Urothelium cell line (cell line): Measurements from ENCODE around the gene SMAD2.

Experiments used
- DNase-seq: peaks from one replicate; pipeline ENCODE4 v3.0.0; 2011; ENCODE audit warnings: low spot score, mixed read lengths
- FAIRE-seq: peaks from 2 replicates; lab custom pipeline; 2011; peaks lifted over from hg19 to GRCh38; lab: Jason Lieb, UNC

Gene SMAD2

DNA sequence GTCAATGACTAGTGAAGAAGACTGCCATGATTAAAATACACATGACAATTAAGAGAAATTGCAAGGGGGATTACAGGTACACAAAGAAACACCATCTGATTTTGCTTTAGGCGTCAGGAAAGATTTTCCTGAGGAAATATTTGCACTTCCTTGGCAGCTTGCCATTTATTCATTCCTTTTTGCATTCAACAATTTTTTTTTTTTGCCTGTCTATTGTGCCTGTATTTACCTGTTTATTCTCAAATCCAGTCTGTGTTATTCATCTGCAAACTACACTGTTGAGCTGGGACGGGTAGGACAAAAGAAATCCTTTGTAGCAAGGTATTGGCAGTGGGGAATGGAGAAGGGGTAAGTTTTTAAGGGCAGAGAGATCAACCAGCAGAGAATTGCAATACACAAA, 31.8 kb downstream of the SMAD2 start:
- DNase-seq = no peak
- no peak for FAIRE-seq

- FAIRE-seq = no peak
Measured at GRCh38 chr18:47898055-47898454, 32.4 kb downstream of the SMAD2 start.

DNA sequence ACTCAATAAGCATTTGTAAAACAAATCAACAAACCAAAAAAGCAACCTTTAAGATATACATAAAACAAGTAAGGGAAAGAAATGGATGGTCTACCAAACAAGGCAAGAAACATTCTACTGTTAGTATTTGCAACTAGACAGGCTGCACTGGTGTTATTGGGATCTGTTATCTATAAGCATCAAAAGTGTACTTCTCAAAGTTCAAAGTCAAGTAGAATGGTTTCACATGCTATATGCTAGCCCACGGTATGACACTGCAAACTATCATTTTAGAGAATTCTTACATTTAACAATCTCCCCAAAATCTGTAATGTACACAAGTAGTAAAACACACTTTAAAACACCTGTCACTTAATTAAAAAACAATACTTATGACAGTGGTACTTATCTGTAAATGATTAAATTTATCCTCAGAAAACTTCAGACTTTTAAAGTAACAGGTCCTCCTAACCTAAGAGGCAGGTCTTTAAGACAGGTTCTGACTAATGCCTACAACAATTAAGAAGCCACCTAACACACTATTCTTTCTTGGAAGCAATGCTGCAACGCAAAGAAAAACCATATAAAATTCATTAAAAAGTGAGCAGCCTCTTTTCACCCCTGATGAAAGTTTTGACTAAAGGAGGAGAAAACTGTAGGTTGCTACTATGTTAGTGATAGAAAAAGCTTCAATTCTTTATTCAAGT, 34.8 kb downstream of the SMAD2 start:
- FAIRE-seq (no peak), DNase-seq (no peak)

More at GRCh38 chr18:47898055-47898454, 32.4 kb downstream of the SMAD2 start:
- no peak for DNase-seq

DNA sequence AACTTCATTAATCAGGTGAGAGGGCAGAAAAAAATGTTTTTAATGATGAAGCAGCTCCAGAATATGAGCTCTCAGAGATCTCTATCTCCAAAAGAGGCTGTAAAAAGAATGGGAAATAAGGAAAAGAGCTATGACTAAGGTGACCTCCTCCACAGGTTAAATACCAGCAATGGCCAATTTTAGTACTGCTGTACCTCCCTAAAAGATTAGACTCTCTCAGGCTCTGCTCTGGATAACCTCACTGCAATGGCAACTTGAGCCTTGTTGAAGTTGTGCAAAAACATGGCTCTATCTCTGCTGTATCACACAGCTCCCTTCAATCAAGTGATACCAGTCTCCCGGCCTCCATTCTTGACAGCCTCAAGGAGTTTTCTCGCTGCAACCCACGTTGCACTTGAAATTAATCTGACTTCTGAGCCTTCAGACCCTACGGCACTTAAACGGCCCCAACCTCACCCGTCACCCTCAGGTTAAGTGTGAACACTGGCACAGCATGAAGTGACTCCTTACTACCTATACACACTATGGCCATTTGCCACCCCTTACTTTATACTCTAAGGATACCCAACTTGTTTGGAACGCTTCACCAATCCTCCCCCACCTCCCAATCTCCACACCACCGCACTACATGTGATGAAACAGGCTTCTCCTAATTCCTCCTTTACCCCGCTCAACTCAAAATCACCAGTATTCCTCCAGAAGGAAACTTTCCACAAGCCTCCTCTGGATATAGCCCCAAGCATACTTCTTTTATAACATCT, 36.3 kb downstream of the SMAD2 start:
- FAIRE-seq (no peak), DNase-seq (no peak)

DNA sequence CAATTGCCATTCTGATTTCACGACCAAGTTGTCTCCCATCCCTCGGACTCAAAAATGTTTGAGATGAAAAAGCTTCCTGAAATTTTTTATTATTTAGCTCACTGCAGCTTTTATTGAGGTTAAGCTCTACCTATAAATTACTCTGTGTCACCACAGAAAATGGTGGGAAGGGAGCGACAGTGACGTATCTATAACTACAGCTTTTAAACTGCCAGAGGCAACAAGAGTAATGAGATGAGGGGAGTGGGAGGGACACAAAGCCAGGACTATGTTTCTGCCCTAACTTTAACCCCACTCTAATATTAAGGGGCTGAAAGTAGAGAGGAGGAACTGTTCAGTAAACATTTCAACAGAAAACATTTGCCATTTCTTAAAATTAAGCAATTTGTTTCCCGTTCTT, 37.4 kb downstream of the SMAD2 start:
- FAIRE-seq = no peak
- no peak for DNase-seq

- DNase-seq (no peak), FAIRE-seq (no peak)
Measured at GRCh38 chr18:47888156-47888555, 42.3 kb downstream of the SMAD2 start.

DNA sequence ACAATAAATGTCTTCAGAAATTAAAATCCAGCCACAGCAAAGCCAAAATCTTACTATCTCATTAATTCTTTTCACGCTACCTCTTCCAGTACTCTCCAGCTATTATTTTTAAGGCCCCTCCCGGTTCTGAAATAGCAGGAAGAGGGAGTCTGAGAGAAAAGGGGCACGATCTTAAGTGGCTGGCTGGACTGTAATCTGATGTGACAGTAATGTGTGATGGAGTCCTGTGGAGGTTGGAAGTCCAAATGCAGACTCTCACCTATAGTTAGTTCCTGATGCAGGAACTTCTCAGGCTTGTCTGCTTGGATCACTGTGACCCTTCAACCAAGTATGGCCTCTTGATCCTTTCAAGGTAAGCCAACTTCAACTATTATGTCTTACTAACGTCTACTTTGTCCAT, 43.2 kb downstream of the SMAD2 start:
- FAIRE-seq (no peak), DNase-seq (no peak)

DNA sequence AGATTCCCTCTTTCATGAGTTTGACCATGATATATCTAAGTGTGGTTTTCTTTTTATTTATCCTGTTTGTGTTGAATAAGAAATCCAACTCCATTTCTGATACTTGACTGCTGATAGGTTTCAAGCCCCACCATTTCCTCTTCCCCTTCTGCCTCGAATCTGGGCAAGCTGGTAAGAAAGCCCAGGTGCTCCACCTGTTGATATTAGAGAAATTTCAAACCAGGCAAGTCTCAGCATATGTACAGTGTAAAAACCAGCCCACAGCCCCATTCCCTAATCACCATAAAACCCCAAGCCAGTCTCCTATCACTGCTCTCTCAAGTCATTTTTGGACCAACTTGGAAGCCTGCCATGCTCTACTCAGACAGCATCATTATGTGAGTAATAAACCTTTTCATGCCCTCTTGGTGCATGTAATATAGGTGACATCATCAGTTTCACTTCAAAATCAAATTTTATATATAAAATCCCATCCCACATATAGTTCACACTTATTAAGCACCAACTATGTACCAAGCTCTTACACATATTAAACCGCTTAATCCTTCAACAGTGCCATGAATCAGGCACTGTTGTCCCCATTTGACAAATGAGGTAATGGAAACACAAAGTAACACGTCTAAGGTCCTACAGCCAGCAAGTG, 46.6 kb downstream of the SMAD2 start:
- FAIRE-seq (no peak), DNase-seq (no peak)

GRCh38 chr18:47882641-47883040, 47.8 kb downstream of the SMAD2 start:
- no peak for FAIRE-seq
- DNase-seq = no peak

GRCh38 chr18:47881752-47882455, 48.6 kb downstream of the SMAD2 start:
- DNase-seq = peak; percentile 40
- no peak for FAIRE-seq

DNA sequence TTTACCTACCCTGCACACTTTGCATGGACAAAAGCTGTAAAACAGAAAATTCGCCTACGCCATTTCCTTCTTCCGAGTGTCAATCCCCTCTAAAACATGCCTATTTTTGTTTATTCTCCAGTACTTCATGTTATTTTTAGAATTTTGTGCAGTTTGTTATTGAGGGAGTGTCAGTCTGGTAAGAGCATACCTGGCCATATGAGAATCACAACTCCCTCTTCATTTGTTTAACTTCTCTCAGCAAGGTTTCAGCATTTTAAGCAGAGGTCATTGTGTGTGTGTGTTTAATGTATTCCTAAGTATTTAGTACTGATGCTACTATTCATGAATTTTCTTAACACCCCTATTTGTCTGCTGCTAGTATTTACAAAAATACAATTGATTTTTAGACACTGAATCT, 49.4 kb downstream of the SMAD2 start:
- no peak for DNase-seq
- no peak for FAIRE-seq

GRCh38 chr18:47877892-47878291, 52.6 kb downstream of the SMAD2 start:
- DNase-seq = no peak
- no peak for FAIRE-seq

DNA sequence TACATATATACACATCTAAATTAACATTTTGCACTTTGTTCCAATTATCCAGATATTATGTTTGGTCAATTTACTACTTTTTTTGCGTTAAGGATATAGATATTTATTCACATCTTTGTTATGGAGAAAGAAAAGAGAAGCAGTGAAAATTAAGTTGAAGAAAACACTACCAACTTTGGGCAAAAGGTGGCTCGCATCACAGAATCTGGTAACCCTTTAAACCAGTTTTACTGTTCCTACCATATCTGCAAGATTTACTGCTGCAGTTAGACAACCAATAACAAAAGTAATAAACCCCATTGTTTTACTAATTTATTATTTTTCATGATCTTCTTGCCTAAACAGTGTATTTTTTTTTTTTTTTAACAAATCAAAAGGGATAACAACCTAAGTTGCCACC, 53.6 kb downstream of the SMAD2 start:
- FAIRE-seq = no peak

GRCh38 chr18:47873625-47874024, 56.8 kb downstream of the SMAD2 start:
- DNase-seq (no peak), FAIRE-seq (no peak)

More for the DNA sequence above, 53.6 kb downstream of the SMAD2 start:
- no peak for DNase-seq

DNA sequence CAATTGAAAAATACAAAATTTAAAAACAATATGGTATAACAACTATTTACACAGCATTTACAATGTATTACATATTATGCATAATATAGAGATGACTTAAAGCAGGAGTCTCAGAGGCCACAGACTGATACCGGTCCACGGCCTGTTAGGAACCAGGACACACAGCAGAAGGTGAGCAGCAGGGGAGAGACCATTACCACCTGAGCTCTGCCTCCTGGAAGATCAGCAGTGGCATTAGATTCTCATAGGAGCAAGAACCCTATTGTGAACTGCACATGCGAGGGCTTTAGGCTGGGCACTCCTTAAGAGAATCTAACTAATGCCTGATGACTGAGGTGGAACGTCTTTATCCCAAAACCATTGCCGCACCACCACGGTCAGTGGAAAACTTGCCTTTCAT, 58.0 kb downstream of the SMAD2 start:
- DNase-seq = no peak
- FAIRE-seq = no peak

DNA sequence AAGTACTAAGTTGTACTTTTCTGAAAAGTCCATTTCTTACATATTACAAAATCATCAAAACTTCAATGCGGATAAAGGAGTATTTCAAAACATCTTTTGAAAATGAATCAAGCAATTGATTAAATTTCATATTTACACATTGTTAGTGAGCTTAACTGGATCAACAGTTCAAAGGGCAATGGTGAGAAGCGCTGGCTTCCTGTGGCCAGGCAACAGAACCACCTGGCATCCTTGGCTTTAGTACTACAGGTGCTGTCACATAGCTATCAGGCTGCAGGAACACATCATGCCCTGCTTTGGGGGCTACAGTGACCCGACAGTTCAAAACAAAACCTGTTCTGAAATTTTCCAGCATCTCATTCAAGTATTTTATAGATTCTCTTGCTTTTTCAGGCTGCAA, 59.2 kb downstream of the SMAD2 start:
- DNase-seq (no peak), FAIRE-seq (no peak)

GRCh38 chr18:47870605-47871004, 59.9 kb downstream of the SMAD2 start:
- FAIRE-seq (no peak), DNase-seq (no peak)

- DNase-seq = no peak
- no peak for FAIRE-seq
Measured at GRCh38 chr18:47868744-47869143, 61.7 kb downstream of the SMAD2 start.

DNA sequence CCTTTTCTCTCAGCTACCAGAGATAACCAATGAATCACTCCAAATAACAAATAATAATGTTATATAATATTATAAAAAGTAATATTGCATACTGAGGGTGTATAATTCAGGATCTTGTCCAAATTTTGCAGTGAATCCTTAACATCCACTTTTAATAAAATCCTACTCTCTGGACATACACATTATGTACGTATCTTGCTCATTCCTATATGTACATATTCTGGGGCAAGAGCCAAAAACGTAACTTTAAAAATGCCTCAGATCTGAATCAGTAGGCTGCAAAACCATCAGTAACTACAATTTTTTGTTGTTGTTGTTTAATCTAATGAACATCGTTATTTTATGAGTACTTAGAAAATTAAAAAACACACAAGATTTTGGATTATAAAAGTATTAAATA, 65.3 kb downstream of the SMAD2 start:
- no peak for FAIRE-seq

DNA sequence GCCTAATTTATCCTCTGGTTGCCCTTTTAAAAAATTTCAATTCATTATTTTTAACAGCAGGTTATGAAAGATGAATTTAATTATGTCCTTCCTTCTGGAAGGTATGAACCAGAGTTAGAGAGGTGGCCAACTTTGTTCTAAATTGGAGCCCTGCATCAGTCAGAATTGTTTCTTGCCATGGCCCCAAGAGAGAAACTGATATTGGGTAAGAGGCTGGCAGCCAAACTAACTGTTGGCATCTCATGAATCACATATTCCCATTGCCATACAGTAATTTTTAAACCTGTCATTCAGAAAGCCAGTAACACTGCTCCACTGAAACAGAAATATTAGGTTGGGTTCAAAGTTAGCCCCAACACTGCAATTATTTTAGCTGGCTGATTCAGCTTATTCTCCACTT, 67.4 kb downstream of the SMAD2 start:
- no peak for DNase-seq
- FAIRE-seq = no peak

More for the DNA sequence above, 65.3 kb downstream of the SMAD2 start:
- DNase-seq = no peak

- DNase-seq = no peak
- no peak for FAIRE-seq
Measured at GRCh38 chr18:47858607-47859006, 71.9 kb downstream of the SMAD2 start.
